GM12872 (cell line): ENCODE measurements around the gene CBY3.

Experiments used
- CTCF ChIP-seq: IDR thresholded peaks from 3 replicates; pipeline ENCODE4 v1.5.1; 2011; ENCODE audit warnings: low read depth, mild to moderate bottlenecking, low read length, moderate library complexity; ENCODE audit not compliant: insufficient read depth

CBY3 gene

GRCh38 chr5:179680014-179680779, 637 bp downstream of the CBY3 start:
- TF ChIP-seq CTCF: no peak

GRCh38 chr5:179679014-179679674, 1.7 kb downstream of the CBY3 start:
- peak; percentile 62 for TF ChIP-seq CTCF

GRCh38 chr5:179678223-179679013, 2.4 kb downstream of the CBY3 start:
- TF ChIP-seq CTCF: no peak

- TF ChIP-seq CTCF: peak; percentile 96
These were observed 12.4 kb downstream of the CBY3 start for GRCh38 chr5:179668391-179668790.

GRCh38 chr5:179648410-179648809, 32.4 kb downstream of the CBY3 start:
- TF ChIP-seq CTCF: no peak
